GM18867 (cell line): ENCODE data around the gene METTL8.
"Not testable (repeated sequence)": the region's sequence is repeated elsewhere in the genome, so short reads cannot be mapped to it uniquely, and the experiment has no call there.

ENCODE experiments used
- ATAC-seq: cut with Tn5 transposase; IDR thresholded peaks from one replicate; pipeline ENCODE4 v1.9.1; 2021; ENCODE audit warnings: mild to moderate bottlenecking, moderate library complexity; ENCODE audit not compliant: unreplicated experiment

Gene METTL8

GRCh38 chr2:171402906-171403580, 30.7 kb downstream of the METTL8 start:
- no peak for ATAC-seq

GRCh38 chr2:171401947-171402346, 31.8 kb downstream of the METTL8 start:
- no peak for ATAC-seq

- ATAC-seq = no peak
These were observed 33.4 kb downstream of the METTL8 start for GRCh38 chr2:171400395-171400794.

- ATAC-seq = no peak
These were observed 34.5 kb downstream of the METTL8 start for GRCh38 chr2:171399292-171399691.

- ATAC-seq = no peak
These were observed 39.5 kb downstream of the METTL8 start for GRCh38 chr2:171394164-171394740.

DNA sequence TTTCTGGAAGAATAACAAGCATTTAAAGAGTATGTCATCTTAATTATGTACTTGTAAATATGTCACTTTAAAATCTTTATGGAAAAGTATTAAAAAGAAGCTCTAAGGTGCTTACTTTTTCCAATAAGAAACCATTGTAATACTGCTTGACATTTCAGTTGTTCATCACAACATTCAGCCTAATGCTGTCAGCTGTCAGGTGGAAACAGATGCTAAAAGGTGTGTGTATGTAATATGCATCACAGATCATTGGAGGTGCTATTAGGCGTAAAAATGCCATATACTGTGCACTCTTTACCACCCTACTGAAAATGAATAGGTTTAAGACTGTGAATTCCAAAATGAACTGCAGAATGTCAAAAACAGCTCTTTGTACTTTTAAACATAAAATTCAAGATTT, 40.3 kb downstream of the METTL8 start:
- no peak for ATAC-seq

DNA sequence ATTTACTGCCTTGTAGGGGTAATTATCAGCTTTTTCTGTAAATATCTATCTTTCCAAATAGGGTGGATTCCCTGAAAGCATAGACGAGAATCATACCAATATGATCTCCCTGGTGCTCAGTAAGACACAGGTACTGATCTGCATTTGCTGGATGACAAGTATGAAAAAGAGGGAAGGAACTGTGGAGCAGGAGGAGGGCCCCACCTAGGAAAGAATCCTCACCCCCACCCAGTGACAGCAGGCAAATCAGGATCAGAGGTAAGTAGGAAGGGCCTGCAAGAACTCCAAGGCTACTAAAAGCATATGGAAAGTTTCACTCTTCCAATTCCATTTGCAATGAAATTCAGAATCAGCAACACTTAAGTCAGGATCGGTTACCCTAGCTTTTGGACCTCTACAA, 42.3 kb downstream of the METTL8 start:
- no peak for ATAC-seq

- no peak for ATAC-seq
These were observed 42.8 kb downstream of the METTL8 start for GRCh38 chr2:171390941-171391516.

- peak; percentile 6 for ATAC-seq
These were observed 44.0 kb downstream of the METTL8 start for GRCh38 chr2:171389780-171390179.

GRCh38 chr2:171389325-171389724, 44.5 kb downstream of the METTL8 start:
- ATAC-seq = peak; percentile 50

DNA sequence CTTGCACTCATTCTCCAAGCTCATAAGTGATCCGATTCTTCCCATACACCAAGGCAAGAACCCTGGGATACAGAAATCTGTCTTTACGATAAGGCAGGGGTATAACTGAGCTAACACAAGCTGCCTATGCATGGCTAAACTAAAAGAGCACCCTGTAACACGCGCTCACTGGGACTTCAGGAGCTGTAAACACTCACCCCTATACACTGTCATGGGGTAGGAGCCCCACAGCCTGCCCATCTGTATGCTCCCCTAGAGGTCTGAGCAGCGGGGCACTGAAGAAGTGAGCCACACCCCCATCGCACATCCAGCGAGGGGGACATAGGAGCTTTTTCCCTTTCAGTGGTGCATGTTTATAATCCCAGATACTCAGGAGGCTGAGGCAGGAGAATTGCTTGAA, 46.7 kb downstream of the METTL8 start:
- no peak for ATAC-seq

GRCh38 chr2:171386627-171387026, 47.2 kb downstream of the METTL8 start:
- no peak for ATAC-seq

DNA sequence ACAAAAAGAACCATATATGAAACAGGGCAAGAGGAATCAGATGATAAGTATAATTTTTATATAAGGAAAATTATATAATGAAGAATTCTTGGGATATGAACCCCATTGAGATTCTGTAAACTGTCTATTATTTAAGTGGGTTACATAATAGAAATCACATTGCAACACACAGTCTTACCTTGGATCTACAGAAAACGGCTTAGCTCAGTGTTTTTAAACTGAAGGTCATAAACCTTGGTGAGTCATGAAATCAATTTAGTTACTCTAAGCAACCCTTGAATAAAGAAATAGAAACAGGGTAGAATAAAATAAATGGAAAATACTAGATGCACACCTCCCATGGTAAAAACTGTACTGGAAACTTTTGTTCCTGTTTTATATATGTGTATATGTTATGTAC, 50.7 kb downstream of the METTL8 start:
- ATAC-seq = no peak

DNA sequence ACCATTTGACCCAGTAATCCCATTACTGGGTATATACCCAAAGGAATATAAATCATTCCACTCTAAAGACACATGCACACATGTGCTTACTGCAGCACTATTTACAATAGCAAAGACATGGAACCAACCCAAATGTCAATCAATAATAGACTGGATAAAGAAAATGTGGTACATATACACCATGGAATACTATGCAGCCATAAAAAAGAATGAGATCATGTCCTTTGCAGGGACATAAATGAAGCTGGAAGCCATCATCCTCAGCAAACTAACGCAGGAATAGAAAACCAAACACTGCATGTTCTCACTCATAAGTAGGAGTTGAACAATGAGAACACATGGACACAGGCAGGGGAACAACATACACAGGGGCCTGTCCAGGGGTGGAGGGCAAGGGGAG, 51.6 kb downstream of the METTL8 start:
- not testable (repeated sequence) for ATAC-seq

- ATAC-seq = not testable (repeated sequence)
These were observed 55.9 kb downstream of the METTL8 start for GRCh38 chr2:171377852-171378251.

- no peak for ATAC-seq
These were observed 66.1 kb downstream of the METTL8 start for GRCh38 chr2:171367692-171368091.

DNA sequence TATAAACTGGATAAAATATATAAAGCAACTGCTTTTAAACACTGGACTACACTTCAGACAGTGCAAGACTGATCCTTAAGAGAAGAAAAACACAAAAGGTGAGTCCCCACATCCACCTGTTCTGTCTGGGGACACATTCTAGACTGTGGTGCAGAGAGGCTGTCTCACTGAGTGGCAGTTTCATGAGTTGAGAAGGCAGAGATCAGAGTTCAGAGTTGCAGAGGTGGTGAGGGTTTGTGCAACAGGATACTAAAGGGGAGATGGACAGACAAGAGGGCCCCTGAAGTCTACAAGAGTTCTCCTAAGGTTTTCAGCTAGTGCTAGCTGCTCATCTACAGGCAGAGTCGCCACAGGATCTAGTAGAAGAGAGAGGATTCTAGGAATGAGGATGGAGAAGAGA, 68.0 kb downstream of the METTL8 start:
- no peak for ATAC-seq

DNA sequence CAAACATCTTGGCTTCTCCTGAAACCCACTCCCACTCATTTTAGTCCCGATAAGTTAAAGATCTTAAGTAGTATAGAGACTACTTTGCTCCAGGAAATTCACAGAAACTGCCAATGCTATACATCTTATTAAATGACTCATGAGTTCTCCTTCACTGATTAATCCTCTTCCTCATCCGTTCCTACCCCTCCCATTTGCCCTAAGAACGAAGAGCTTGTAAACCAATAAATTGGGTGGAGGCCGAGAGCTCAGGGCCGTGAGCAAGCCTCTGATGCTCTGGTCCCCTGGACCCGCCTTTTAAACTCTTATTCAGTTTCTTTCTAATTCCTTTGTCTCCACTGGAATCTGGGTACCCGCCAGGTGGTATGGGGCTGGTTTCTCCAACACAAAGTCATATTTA, 68.6 kb downstream of the METTL8 start:
- no peak for ATAC-seq

- ATAC-seq = no peak
These were observed 71.4 kb downstream of the METTL8 start for GRCh38 chr2:171362396-171362795.

- ATAC-seq = no peak
These were observed 72.9 kb downstream of the METTL8 start for GRCh38 chr2:171360905-171361304.

DNA sequence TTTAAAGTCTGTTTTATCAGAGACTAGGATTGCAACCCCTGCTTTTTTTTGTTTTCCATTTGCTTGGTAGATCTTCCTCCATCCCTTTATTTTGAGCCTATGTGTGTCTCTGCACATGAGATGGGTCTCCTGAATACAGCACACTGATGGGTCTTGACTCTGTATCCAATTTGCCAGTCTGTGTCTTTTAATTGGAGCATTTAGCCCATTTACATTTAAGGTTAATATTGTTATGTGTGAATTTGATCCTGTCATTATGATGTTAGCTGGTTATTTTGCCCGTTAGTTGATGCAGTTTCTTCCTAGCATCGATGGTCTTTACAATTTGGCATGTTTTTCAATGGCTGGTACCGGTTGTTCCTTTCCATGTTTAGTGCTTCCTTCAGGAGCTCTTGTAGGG, 80.0 kb downstream of the METTL8 start:
- ATAC-seq = not testable (repeated sequence)

GRCh38 chr2:171348056-171348455, 85.7 kb downstream of the METTL8 start:
- ATAC-seq = no peak
